HG02885 (cell line): Measurements from ENCODE around the gene POM121L12.

Source experiments
- ATAC-seq: cut with Tn5 transposase; IDR thresholded peaks from one replicate; pipeline ENCODE4 v1.9.1; 2021; ENCODE audit warnings: mild to moderate bottlenecking; ENCODE audit not compliant: unreplicated experiment, poor library complexity

The POM121L12 gene

DNA sequence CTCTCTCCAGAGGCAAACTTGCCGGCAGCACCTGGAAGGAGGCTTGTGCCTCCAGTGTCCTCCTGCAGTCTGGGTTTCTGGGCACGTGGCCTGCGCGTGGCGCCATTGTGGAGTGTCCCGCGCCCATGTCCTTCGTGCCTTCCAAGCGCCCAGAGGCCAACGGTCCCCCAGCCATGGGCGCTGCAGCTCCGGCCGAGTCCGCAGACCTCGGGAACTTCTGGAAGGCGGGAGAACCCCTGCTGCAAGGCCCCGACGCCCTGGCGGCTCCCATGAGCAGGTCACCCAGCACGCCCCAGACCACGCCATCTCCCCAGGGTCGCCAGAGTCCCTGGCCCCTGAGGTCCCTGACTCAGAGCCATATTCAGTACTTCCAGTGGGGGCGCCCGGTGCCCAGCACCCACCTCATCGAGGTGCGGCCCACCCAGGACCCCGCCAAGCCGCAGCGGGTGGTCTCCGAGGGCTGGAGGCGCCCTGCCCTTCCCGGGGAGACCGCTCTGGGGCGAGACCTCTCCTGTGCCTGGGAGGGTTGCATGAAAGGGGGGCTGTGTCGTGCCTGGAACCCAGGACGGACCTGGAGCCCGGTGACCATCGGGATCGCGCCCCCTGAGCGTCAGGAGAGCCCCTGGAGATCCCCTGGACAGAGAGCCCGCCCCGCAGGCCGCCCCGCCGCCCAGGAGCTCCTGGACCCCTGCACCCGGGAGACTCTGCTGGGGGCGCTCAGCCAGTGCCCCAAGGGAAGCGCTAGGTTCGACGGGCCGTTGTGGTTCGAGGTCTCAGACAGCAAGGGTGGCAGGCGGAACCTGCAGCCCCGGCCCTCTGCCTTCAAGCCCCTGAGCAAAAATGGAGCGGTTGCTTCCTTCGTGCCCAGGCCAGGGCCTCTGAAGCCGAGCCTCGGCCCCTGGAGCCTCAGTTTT lies at the start of gene POM121L12:
Gene POM121L12, plus strand, starts transcription at position 135 of the 914 bp plus-strand sequence. Its CDS starts 39 bp downstream, at position 174.
- ATAC-seq = no peak

DNA sequence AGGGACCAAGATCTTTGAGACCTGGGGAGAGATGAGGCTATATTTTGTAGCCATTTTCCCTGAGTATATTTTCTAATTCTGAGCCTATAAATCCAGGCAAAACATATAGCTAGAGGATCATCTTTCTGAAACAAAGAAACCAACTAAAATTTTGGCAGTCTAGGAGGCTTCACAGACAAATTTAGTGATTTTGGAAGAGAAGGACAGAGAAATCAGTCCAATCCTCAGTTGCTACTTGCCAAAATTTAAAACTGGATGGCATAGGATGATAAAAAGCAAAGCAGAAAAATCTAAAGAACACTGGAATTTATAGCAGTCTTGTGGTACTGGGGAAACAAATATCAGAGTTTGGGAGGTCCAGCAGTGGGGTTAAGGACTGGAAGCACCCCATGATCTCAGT lies 43.4 kb upstream of the POM121L12 start:
- ATAC-seq = no peak

GRCh38 chr7:52992479-52993162 lies 42.8 kb upstream of the POM121L12 start:
- ATAC-seq = no peak

DNA sequence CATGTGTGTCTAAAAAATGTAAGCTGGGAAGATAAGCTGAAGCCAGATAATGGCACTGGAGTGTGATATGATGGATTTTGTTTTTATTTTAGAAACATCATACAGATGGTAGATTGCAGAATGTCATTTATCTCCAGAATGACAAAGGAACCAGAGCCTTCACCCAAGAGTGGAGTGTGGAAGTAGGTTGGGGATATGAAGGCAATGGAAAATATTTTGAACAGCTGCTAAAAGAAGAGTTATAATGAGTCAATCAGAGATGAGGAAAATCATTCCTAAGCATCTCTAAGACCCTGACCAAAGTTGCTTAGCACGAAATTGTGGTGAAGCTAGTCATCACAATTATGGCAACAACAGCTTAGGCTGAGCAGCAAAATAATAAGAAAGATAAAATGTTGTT lies 39.8 kb upstream of the POM121L12 start:
- ATAC-seq = no peak

GRCh38 chr7:53001221-53001620 lies 34.2 kb upstream of the POM121L12 start:
- ATAC-seq = no peak

- ATAC-seq = no peak
Measured at GRCh38 chr7:53002389-53002788, 33.0 kb upstream of the POM121L12 start.

- ATAC-seq = no peak
Measured at GRCh38 chr7:53003653-53004445, 31.6 kb upstream of the POM121L12 start.

DNA sequence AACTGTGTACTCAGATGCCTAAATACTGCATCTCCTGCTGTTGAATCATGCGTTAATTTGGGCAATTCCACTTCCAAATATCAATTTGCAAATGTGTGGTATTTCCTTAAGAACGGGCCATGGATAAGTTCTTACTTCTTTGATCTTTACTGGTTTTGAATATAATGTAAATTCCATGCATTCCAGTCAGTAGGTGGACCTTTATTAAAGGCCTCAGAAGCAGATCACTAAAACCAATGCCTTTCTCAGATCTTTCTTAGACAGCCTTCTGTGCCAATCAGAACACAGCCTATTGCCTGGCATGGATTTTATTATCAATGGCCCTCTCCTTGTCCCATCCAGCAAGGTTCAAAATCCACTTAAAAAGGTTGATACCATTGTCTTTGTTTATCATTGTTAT lies 21.5 kb upstream of the POM121L12 start:
- no peak for ATAC-seq

DNA sequence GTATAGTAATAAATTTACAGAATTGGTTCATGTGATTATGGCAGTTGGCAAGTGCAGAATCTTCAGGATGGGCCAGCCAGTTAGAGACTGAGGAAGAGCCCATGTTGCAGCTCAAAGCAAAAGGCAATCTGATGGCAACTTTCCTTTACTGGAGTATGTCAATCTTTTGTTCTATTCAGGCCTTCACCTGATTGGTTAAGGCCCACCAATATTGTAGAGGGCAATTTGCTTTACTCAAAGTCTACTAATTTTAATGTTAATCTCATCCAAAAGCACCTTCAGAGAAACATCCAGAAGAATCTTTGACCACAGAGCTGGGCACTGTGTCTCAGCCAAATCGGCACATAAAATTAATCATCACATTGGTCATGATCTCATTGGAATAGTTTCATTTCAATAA lies 20.0 kb upstream of the POM121L12 start:
- no peak for ATAC-seq

DNA sequence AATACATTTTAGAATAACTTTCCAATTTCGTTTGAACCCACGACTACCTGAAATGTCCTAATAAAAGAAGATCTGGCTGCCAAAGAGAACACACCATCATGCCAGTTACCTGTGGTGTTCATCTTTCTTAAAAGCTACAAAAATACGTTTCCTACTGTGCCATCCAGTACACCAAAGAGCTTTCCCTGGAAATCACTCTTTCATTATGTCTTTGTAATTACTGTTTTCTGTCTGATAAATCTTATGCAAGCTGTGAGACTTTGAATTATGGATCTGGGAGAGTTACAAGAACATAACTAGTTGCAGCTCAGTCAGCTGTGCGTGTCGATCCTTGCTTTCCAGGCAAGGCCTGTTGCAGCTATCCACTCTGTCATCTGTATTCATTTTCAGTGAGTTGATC lies 12.5 kb upstream of the POM121L12 start:
- no peak for ATAC-seq

DNA sequence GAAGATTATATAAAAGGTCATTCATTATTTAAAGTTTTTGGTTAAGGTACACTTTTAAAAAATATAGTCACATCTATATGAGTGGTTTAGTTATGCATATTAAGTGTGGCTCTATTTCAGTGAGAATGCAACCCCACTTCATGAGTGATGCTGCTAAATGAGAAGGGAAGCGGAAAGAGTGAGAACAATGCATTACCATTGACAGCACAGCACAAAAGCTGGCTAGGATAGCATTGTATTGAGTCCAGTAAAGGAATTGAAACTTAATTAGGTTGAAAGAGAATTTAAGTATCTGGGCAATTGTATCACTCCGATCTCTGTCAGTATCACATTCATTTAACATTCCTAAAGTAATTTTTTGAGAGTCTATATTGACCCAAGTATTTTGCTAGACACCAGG lies 13.2 kb downstream of the POM121L12 start:
- ATAC-seq = no peak

DNA sequence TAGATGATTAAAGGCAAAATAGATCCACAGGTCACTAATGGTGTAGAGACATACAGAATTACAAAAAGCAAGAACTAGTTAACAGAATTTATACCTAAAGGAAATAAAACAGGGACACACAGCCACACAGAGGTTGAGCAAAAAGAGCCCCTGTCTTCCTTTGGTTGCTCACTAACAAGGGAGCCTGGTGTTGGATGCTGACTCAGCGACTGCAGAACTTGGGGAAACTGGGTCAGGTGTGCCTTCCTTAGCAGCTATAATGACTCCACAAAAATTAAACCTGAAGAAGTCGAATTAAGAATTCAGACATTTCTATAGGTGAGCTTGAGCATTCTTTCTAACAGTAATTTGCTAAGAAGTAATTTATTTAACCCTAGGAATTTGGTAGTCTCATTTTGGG lies 15.0 kb downstream of the POM121L12 start:
- no peak for ATAC-seq

DNA sequence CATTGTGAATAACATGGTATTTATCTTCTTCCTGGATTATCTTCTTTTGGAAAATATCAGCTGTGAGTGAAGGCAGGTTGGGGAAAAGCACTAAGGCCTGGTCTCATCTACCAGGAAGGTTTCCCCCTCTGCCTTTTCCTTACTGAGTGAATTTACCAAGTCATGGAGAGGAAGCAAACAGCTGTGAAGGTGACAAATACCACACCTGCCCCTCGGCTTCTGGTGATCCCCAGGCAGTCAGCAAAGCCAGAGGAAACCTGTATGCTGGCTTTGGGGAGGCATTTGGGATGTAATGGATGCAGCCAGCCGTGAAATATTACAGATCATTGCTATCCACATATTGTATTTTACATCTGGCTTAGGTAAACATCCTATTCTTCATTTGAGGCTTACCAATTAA lies 24.2 kb downstream of the POM121L12 start:
- no peak for ATAC-seq

DNA sequence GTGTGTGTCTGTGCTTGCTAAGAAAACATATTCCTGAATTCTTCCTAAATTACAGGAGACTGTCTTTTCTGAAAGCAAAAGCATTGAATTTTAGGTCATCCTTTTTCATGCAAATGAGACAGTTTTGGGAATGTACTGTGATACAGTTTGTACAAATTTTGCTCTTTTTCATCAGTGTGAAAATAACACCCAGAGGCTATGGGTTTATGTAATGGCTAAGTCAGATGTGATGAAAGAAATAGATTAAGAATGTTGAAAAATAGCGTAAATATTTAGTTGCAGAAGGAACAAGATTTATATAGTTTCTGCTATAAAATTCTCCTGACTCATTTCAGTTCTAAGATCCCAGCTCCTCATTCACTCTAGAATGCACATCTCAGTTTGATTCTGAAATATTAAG lies 24.6 kb downstream of the POM121L12 start:
- ATAC-seq = no peak

DNA sequence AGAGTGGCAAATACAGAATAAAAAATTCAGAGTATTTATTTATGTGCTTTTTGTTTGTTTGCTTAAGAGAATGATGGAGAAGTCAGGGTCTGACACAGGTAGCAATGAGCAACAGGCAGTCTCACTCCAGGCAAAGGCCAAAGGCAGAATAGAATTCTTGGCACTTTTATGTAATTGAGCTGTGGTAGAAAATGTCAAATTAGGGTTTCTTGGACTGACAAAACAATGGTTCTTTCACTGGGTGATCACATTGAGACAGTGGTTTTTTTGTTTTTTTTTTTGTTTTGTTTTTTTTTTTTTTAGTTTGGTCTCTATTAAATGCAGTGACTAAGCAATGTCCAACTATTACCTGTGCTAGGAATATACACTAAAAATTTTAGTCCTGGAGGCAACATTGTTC lies 27.4 kb downstream of the POM121L12 start:
- no peak for ATAC-seq

GRCh38 chr7:53068673-53069072 lies 33.2 kb downstream of the POM121L12 start:
- ATAC-seq = no peak

DNA sequence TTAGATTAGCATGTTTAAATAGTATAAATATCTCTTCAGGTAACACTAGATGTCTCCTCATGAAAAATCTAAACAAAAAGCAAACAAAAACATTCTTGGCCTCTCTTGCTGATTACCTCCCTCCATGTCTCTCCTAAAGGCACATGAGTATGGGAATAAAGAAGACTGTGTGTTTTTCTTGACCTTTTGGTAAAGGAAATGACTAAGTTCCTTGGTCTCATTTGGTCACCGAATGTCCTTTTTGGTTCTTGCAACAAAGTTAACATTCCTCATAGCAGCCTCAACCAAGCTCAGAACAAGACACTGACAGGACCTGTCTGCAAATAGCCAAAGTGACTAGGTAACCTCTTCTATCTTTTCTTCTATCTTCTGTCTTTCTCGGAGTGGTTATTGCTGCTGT lies 35.5 kb downstream of the POM121L12 start:
- no peak for ATAC-seq
